ENCODE data around the gene ADAMTS1. TPM values are rescaled to one million over a fixed set of nuclear protein-coding genes. Genes with fewer than 3 reads are reported as not detected.

Gene ADAMTS1
- total and polyA plus RNA-seq, 2 donors (not counting 3 experiments of a cell fraction or from before 2014, with no cell fraction given): 15.4 to 16.3 TPM

DNA sequence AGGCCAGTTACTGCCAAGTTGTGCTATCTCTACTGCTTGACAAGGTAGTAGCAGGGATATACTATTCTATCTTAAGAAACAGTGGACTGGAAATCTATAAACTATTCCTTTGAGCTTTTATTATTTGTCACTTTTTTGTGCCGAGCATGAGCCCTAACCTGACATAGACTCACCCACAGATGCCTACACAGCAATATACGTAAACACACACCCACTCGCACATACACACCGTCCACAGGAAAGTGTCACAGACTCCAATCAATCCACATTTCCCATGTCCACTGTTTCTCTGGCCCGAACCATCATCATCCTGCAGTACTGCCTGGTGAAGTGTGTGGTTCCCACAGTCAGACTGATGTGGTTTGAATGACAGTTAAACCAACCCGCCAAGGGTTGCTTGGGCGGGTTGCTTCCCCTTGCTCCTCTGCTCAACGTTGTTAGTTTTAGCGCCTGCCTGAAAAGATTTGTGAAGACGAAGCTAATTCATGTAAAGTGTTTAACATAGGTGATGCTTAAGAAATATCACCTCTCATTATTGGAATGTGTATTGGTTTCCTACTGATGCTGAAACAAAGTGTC lies 47.2 kb downstream of the ADAMTS1 start:
- dilution Hi-C loops (cut with MboI; ENCODE audit: extremely low pct_ligation_motif_present, low sequenced_read_pairs): no loop called here
- no peaks in the 10 kb centered on the region for H3K9me1 ChIP-seq (replicated peaks; ENCODE audit: control insufficient read depth, extremely low read depth, insufficient read depth, low read length)
- BruUV-seq (replicated peaks): no TSS peak
- H3K79me2 ChIP-seq (ENCODE audit: control insufficient read depth, insufficient read depth, low read length): no peaks in the 10 kb centered on the region
- intact Hi-C loops (cut with micrococcal nuclease): no loop called here
- H3K4me3 ChIP-seq (replicated peaks in 1 of 3; ENCODE audit: insufficient read depth in 1 of 3, low read depth in 1 of 3, low read length in 3 of 3): no peak overlapping the region
- DNase-seq (ENCODE audit: low read depth, low spot score) (no peak), FAIRE-seq (no peak)
- POLR2A ChIA-PET: no interaction called here
- no peaks in the 10 kb centered on the region for H4K20me1 ChIP-seq (replicated peaks; ENCODE audit: control insufficient read depth, extremely low read depth, insufficient read depth, low read length)
- H3K27me3 ChIP-seq (ENCODE audit: control insufficient read depth in 2 of 2, insufficient read depth in 2 of 2, low read length in 2 of 2): peaks cover 0 to 4% of the 10 kb centered on the region in 2 experiments
- H3K9ac ChIP-seq (replicated peaks; ENCODE audit: extremely low read depth, insufficient read depth, low read length): no peak overlapping the region
- no peak overlapping the region for H3K27ac ChIP-seq (ENCODE audit: insufficient read depth, low read depth, low read length)
- H3K36me3 ChIP-seq (ENCODE audit: control insufficient read depth in 2 of 2, extremely low read depth in 1 of 2, insufficient read depth in 2 of 2, low read length in 2 of 2): no peaks in the 10 kb centered on the region
- H3K9me3 ChIP-seq (replicated peaks; ENCODE audit: control insufficient read depth, insufficient read depth, low read length): no peaks in the 10 kb centered on the region
- H3K4me2 ChIP-seq (ENCODE audit: insufficient read depth, low read length): no peak overlapping the region
- H3K4me1 ChIP-seq (ENCODE audit: control insufficient read depth, extremely low read depth, insufficient read depth, low read length): no peaks in the 10 kb centered on the region
- TF ChIP-seq FOS (IDR thresholded peaks at IDR 0.05; ENCODE audit: borderline replicate concordance, insufficient read depth, low read length) (no peak), CTCF (IDR thresholded peaks at IDR 0.05; ENCODE audit: extremely low read depth in 1 of 2, insufficient read depth in 1 of 2, low read depth in 1 of 2, low read length in 2 of 2) (no peak), POLR2A (IDR thresholded peaks at IDR 0.05; ENCODE audit: low read depth, low read length) (no peak), POLR2AphosphoS5 (IDR thresholded peaks at IDR 0.05; ENCODE audit: insufficient read depth, low read depth, low read length) (no peak), JUN (IDR thresholded peaks at IDR 0.05; ENCODE audit: borderline replicate concordance, insufficient read depth, insufficient read length, low read depth) (no peak), GATA2 (IDR thresholded peaks at IDR 0.05; ENCODE audit: insufficient read depth, insufficient read length, low read depth, low read length) (no peak), MYC (IDR thresholded peaks at IDR 0.05; ENCODE audit: low read depth, low read length) (no peak), EZH2 (IDR thresholded peaks at IDR 0.05; ENCODE audit: borderline replicate concordance, low read depth, low read length, severe bottlenecking) (no peak)
- TF ChIP-seq, protein P1, sequence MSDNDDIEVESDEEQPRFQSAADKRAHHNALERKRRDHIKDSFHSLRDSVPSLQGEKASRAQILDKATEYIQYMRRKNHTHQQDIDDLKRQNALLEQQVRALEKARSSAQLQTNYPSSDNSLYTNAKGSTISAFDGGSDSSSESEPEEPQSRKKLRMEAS (IDR thresholded peaks at IDR 0.05; ENCODE audit: insufficient read depth, insufficient read length): no peak
- H2AFZ ChIP-seq (ENCODE audit: low read depth, low read length): no peak overlapping the region
- CTCF ChIA-PET: no interaction called here

Measured in endothelial cell of umbilical vein (primary cell).